Stimulated activated CD8-positive, alpha-beta memory T cell treated with anti-CD3 and anti-CD28 coated beads, Interleukin-12 subunit alpha, Interleukin-12 subunit beta, amount 100 ng/mL, for 1 hour (primary cell): ENCODE results near the gene DNAJC6.

ENCODE experiments used
- DNase-seq: peaks from one replicate; pipeline ENCODE4 v3.0.0-alpha.2; 2020; ENCODE audit warnings: low read depth

DNAJC6 gene

DNA sequence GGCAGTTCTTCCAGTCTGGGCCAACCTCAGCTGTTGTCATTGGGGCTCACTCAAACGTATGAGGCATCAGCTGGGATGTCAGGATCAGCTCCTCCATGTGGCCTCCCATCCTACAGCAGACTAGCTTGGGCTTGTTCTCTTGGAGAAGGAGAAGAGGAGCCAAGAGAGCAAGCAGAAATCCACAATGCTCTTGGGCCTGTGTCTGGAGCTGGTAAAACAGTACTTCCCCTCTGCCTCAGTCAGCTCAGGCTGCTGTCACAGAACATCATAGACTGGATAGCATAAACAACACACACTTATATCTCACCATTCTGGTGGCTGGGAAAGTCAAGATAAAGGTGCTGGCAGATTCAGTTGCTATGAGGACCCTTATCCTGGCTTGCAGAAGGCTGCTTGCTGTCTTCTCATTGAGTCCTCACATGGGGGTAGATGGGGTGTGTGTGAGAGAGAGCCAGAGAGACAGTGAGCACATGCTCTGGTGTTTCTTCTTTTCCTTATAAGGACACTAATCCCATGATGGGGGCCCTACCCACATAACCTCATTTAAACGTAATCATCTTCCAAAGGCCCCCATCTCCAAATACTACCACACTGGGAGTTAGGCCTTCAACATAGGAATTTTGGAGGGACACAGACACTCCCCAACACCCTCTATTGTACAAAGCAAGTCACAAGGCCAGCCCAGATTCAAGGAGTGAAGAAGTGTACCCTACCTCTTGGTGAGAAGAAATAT is 16.3 kb upstream of the DNAJC6 start:
- DNase-seq: no peak

DNA sequence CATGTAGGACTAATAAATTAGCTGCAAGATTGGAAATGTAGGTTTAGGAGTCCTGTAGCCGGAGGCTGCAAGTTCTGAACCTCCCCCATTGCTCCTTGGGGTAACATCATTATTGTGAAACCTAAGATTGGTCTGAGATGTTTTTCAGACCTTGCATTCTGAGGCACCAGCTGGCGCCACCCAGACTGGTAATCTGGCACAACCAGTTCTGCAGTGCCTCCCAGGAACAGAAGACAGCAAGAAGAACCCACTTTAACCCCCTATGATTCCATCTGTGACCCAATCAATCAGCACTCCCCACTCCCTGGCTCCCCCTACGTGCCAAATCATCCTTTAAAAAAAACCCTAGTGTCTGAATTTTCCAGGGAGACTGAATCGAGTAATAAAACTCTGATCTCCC is 11.6 kb upstream of the DNAJC6 start:
- no peak for DNase-seq

DNA sequence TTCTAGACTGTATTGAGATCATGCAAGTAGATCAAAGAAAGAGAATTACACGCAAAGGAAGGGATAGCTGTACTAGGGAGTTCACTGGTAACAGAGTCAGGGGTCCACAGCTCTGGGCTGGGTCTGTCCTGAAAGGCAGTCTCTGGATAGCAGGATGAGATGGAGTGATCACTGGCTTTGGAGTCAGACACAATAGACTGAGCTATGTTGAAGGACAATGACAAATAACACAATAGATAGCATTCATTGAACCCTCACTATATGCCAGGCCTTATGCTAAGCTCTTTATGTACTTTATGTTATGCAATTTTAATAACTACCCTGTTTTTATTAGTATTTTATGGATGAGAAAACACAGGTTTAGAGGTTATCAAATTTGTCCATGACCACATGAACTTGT is 10.0 kb upstream of the DNAJC6 start:
- no peak for DNase-seq

DNA sequence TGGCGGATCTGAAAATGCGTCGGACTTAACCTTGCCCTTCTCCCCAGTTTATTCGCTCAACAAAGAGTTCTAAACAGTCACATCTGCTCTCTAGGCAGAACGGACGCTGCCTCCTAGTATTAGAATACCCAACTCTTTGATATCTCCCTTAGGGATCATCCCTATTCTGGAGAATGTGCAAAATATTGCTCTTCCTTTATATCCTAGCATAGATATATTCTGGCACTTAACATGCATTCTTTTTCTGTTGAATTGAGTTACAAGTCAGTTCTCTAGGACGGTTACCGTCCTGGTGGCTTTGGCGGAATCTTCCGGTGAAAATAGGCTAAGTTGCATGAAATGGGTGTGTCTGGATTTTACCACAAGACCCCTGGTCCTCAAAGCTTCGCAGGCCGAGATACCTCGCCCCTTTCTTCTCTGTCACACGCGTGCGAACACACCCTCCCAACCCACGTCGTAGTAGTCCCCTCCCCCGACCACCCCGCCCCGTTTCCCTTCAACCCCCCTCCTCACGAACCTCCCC is 501 bp upstream of the DNAJC6 start:
- no peak for DNase-seq

DNA sequence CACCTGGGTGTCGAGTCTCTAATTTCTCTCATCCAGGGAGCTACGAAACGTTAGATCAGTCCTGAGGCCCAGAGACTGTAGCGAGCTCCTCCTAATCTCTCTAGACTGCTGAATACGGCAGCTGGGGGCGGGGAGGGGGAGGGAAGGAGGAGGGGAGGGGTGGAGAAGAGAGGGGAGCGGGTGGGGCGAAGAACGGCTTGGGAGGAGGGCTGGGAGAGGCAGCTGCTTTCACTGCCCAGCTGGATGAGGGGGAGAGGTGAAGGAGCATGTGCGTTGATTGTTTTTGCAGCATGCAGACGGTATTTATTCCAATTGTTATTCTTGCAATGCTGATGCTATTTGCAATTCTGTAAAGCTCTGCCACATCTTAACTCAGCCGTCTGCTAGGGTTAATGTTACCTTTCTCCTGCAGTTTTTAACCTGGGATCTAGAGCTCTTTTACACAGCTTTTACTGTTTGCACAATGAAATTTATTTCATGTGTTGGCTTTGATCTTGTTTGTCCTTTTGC is 790 bp downstream of the DNAJC6 start:
- DNase-seq: no peak

DNA sequence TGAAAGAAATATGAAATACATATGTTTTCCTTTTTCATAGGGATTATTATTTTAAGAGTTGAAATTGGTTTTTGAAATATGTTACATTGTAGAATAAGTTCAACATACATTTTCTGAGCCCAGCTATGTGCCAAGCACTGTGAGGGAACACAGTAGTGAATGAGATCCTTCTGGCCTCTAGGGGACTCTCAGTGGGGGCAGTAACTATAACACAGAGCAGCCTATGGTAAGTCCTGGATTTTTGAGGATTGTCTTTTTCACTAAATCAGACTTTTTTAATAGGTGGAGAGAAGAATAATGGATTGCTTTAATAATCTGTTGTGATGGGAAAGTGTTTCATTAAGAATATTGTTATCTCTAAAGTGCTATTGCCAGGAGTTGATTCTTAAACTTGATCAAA is 2.4 kb downstream of the DNAJC6 start:
- DNase-seq: no peak

DNA sequence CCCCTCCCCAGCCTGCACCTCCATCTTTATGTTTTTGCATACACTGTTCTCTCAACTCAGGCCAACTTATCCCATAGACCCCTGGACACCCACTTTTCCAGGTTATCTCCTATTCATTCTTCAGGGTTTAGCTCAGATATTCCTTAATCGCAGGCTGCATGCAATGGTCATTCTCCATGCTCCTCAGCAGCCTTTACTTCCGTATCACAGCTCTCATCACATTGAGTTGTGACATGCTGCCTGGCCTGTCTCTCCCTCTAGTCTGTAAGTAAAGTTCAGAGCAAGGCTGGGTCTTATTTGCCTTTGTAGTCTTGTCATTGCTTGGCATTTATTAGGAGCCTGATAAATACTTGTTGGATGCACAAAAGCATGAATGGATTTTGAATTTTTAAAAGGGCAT is 6.9 kb downstream of the DNAJC6 start:
- no peak for DNase-seq

DNA sequence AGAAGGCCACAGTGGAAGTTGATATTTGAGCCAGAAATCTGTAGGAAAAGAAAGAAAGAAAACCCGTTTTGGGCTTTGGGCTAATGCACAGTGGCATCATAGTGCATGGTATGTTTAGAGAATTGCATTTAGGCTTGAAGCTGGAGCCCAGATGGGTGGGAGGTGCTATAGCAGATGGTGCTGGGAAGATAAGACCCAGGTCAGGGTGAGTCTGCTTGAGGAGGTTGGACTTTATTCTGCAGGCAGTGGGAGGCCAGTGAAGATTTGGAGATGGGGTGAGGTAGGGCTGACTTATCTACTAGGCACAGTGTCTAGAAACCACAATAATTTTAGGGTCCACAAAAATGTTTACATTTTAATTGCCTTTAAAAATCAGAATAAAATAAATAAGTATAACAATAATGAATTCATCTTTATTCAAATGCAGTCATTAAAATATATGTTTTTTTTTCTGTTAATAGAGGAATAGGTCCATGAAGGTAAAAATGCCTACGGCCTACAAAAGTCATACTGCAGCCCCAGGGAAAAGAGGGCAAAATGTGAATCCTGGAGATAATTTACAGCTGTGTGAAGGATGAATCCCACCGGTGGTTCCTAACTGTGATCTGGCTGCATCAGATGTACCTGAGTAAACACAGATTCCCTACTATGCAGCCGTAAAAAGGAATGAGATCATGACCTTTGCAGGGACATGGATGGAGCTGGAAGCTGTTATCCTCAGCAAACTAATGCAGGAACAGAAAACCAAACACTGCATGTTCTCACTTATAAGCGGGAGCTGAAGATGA is 8.7 kb downstream of the DNAJC6 start:
- DNase-seq: no peak

DNA sequence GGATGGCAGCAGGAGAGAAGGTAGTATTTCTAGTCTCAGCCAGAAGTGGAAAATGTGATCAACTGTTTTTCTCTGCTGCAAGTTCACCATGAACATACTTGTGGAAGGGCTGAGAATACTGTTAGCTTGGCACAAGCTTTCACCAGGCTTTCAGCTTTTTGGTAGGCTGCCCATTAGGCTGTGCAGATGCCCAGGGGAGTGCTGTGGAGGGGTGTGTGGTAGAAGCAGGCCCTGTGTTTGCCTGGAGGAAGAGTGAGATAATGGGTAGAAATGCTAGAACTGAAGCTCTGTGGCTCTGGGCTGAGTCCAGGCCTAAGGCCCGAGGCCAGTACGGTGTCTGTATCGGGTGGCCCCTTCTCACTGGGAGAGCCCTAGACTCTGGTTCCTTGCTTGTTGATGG is 9.8 kb downstream of the DNAJC6 start:
- no peak for DNase-seq

DNA sequence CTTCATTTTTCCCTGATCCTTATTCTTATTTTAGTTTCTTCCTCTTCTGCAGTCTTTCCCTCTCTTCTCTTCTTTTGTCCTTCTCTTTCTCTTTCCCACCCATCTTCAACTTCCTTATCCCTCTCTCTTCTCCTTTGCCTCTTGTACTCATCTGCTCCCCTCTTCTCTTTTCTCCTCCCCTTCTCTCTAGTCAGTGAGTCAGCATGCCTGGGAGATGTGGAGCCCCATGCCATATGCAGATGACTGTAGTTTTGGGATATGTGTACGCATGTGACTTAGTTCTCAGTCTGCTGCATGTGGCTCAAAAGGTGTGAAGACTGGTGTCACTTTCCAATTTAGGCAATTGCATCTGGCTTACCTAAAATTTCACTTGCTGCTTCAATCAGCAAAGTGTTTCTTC is 10.4 kb downstream of the DNAJC6 start:
- no peak for DNase-seq

DNA sequence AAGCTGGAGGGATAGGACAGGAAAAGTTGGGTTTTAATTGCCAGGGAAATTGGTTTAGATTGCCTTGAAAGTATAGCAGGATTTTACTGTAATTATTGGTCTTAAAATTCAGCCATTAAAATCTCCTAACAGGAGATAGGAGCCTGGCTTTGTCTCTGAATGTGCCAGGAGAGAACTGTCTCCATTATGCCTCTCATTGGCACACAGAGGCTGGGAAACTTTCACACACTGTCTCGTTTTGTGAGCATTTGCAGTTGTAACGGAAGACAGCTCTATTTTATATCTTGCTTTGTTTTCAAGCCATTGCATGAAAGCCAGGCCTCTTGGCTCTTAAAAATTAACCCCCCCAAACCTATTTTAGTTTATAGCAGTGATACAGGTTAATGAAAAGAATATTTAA is 12.5 kb downstream of the DNAJC6 start:
- no peak for DNase-seq

DNA sequence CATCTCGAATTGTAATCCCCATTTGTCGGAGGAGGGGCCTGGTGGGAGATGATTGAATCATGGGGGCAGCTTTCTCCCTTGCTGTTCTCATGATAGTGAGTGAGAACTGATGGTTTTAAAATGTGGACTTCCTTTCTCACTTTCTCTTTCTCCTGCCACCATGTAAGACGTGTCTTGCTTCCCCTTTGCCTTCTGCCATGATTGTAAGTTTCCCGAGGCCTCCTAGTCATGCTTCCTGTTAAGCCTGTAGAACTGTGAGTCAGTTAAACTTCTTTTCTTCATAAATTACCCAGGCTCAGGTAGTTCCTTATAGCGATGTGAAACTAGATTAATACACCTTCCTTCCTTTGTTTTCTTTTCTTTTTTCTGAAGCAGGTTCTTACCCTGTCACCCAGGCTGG is 13.9 kb downstream of the DNAJC6 start:
- DNase-seq: no peak

DNA sequence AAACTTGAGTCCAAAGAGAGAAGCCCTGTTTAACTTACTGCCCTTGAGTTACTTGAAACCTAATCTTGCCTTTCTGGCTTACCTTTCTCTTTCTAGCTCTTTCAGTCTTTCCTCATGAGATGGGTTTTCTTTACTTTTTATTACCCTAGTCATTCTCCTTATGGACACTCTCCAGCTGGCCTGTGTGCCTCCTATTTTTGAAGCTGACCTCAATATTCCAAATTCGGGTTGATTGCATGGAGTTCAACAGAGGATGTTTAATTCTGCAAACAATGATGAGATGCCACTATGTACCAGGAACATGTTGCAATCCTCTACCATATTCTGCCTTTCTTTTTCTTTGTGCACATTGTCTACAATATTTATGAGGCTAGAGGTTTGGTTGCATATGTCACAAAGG is 20.7 kb downstream of the DNAJC6 start:
- DNase-seq: no peak

DNA sequence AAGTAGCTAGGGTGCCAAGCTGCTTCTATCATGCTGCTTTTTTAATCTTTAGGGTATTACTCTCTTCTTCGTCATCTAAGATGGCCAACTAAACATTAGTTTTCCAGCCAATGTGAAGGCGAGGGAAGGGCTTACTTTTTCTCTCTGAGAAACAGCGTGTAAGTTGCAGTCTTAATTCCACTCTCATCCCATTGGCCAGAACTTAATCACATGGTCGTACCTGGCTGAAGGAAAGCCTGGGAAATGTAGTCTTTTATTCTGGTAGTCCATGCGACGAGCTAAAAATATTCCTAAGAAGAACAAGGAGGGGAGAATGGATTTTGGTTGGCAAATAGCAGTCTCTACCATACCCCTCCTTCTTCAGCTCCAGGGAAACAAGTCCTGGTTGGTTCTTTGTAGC is 21.5 kb downstream of the DNAJC6 start:
- no peak for DNase-seq

DNA sequence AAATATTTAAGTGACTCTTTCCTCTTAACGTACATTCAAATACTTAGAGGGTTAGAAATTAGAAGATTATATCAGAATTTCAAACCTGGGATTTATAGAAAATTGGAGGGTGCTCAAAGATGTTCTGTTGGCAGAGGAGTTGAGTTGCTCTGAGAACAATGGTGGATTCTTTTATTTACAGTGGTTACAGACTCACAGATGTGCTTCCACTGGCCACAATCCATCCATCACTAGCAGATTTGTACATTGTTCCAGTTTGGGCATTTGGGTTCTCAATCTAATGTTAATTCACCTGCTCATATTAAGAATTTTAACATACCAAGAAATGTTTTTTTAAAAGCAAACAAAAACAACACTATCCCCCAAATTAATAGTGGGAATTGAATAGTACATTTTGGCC is 23.5 kb downstream of the DNAJC6 start:
- no peak for DNase-seq

DNA sequence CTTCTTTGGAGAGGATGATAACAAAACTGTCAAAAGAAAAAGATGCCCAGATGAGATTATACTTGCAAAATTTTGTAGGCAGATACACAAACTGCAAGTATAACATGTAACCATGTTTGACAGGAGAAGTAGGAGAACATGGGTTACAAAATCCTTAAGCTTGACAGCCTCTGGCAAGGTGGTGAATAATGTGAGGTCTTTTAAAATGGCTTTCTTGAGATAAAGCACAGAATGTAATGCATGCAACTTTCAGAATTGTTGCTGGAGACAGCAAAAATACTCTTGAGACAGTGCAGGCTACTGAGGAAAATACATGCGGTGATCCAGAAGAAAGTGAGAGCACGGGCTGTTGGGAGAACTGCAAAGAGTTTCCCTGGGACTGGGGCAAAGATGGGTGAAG is 24.7 kb downstream of the DNAJC6 start:
- DNase-seq: no peak

DNA sequence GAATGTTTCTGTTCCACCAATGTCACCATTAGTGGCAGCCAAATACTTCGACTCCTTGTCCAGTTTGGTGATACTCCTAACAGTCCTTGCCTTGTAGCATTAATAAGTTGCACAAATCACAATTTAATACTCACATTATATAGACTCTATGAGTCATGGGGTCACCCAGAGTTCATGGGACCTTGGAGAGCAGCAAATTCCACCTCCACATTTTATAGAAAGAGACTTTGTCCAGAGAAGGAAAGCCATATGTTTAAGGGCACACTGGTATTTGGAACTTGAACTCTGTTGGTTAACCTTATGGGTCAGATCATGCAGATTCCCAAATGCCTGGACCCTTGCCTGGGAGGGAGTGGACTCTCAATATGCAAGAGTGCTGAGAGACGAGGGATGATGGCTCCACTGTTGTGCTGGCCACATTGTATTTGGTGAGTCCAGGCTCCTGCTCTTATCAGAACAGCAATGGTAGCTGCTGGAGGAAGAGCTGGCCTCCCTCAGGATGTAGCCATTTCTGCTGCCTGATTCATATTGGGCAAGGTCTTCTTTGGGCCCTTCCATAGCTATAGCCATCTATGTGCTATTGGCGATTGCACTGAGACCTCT is 30.6 kb downstream of the DNAJC6 start:
- no peak for DNase-seq

DNA sequence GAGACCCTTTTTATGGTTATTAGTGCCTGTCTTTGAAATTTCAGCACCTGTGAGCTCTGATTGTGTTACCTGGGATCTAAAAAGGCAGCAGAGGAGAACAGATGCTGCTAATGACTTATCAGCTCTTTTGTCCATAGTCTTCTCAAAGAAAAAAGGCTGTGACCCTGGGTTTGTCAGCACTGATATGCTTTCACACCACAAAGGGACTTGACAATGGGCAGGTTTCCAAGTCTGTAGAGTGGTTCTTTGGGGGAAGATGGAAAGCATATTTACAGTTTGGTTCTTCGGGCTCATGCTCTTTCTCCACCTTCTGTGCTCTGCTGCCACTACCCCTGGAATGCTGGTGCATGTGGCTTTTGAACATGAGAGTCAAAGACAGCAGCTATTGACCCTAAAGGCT is 32.0 kb downstream of the DNAJC6 start:
- DNase-seq: no peak

DNA sequence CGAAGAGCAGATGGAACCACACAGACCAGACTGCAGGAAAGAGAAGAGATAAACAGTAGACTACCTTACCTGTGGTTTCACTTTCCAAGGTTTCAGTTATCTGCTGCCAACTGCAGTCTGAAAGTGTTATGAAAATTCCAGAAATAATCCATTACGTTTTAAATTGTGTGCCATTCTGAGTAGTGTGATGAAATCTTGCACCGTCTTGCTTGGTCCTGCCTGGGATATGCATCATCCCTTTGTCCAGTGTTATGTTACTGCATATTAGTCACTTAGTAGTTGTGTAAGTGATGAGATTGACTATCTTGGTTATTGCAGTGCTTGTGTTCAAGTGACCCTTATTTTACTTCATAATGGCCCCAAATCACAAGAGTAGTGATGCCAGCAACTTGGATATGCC is 33.9 kb downstream of the DNAJC6 start:
- no peak for DNase-seq

DNA sequence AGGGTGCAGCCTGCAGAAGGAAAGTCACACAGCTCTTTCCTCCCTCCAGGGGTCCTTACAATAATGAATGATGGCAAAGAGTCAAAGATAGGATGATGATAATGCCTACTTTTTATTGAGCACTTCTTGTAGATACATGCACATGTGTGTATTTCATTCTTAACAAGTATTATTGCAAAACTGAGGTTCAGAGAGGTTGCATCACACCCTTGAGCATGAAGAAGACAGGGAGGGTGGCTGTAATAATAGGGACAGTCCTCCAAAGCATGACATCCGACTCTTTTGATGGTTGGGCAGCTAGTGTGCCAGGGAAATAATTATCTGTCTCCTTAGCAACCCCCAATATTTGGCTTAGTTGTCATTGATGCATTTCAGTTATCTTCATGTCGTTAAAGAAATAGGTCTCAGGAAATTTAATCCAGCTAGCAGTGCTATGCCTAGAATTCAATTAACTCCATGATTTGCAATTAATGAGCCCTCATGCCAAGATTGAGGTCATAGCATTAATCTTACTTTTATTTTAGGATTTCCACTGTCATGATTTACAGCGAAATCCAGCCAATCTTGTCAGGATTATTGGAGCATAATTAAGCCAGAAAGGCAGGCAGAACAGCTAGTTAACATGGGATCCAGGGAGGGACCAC is 35.0 kb downstream of the DNAJC6 start:
- no peak for DNase-seq

DNA sequence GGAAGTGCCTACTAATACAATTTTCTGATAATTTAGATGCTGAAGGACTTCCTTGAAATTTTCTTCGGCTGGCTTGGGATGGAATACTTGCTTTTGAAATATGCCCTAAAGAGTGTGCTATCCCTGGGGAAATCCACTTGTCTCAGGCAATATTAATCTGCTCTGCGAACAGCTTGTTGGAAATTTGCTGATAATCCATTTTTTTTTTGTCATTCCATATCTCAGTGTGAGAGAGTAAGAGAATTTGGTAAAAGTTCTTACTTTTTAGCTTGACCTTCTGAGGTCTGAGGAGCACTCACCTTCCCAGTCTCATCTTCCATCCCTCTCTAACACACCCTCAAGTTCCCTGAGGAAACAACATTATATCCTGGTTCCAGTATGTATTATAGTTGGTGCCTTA is 36.8 kb downstream of the DNAJC6 start:
- DNase-seq: no peak

DNA sequence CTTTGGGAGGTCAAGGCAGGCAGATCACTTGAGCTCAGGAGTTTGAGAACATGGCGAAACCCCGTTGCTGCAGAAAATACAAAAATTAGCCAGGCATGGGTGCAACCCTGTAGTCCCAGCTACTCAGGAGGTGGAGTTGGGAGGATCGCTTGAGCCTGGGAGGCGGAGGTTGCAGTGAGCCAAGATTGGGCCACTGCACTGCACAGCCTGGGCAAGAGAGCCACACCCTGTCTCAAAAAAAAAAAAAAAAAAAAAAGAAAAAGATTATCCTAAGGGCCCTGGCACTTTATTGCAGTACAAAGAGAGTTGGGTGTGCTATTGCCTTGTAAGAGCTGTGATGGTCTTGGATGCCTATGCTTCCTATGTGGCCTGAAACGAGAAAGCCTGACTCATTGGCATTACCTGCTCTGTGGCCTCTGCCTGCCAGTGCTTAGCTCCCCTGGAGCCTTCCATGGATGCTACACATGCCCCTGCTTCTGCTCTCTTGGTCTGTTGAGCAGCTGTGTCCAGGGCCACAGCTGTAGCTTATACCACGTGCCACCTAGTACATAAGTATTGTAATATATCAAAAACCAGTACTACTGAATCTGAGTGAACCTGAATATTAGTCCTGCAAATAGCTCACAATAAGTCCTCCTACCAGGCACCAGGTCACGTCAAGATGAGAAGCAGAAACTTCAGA is 45.8 kb downstream of the DNAJC6 start:
- no peak for DNase-seq
